Chondrocyte (in vitro differentiated cells): Measurements from ENCODE around the gene C3orf85. TPM values are rescaled to one million over a fixed set of nuclear protein-coding genes. Genes with fewer than 3 reads are reported as not detected.

Source experiments
- DNase-seq: peaks from one replicate; pipeline ENCODE4 v3.0.0; 2021; ENCODE audit warnings: mixed read lengths, low spot score
- H3K27ac Mint-ChIP-seq: one replicate; pipeline ENCODE4 v1.8.0; 2021; ENCODE audit warnings: mild to moderate bottlenecking, moderate library complexity, mixed read lengths; ENCODE audit not compliant: unreplicated experiment
- H3K27me3 Mint-ChIP-seq: 2 replicates; pipeline ENCODE4 v1.8.0; 2021; ENCODE audit warnings: low read depth, mixed read lengths
- H3K36me3 Mint-ChIP-seq: 2 replicates; pipeline ENCODE4 v1.8.0; 2021; ENCODE audit warnings: low read depth, mixed read lengths
- H3K4me1 Mint-ChIP-seq: 2 replicates; pipeline ENCODE4 v1.8.0; 2021; ENCODE audit warnings: low read depth, mild to moderate bottlenecking, mixed read lengths
- H3K4me3 Mint-ChIP-seq: one replicate; pipeline ENCODE4 v1.8.0; 2021; ENCODE audit warnings: mild to moderate bottlenecking, moderate library complexity, mixed read lengths; ENCODE audit not compliant: unreplicated experiment
- H3K9me3 Mint-ChIP-seq: 2 replicates; pipeline ENCODE4 v1.8.0; 2021; ENCODE audit warnings: low read depth, mixed read lengths
- total RNA-seq: library from RNA; stranded (reverse); gene quantifications from 3 replicates; pipeline ENCODE4 v1.2.1, GENCODE V29; 2021
- TF ChIP-seq, protein P1 (sequence below): fragments of 200-600 bp; sonication (generic); IDR thresholded peaks from 2 replicates; pipeline ENCODE4 v1.5.0; 2021; ENCODE audit warnings: antibody characterized with exemption, mild to moderate bottlenecking, moderate library complexity

C3orf85 gene
- total RNA-seq, 1 donor from 2014 or later = not detected

DNA sequence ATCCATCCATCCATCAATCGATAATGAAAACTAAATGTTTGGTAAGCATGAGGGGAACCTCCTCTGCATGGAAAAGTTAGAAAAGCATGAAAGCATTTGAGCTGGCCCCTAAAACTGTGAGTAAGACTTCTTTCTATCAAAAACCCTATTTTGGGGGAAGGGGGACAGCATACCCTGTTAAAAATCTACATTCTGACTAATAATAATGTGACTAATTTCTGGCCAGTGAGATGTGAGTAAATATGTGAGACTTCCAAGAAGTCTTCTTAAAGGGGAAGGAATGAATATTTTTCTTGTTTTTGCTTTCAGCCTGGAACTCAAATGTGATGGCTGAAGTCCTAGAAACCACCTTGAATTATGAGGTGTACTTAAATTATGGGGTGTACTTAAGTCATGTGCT lies 54.9 kb downstream of the C3orf85 start:
- Mint-ChIP-seq H3K4me1 (peaks cover 5% of the 10 kb centered on the region), H3K27ac (no peak overlapping the region), H3K36me3 (no peaks in the 10 kb centered on the region), H3K9me3 (no peaks in the 10 kb centered on the region), H3K4me3 (no peak overlapping the region), H3K27me3 (no peaks in the 10 kb centered on the region)
- DNase-seq = no peak
- TF ChIP-seq, protein P1, sequence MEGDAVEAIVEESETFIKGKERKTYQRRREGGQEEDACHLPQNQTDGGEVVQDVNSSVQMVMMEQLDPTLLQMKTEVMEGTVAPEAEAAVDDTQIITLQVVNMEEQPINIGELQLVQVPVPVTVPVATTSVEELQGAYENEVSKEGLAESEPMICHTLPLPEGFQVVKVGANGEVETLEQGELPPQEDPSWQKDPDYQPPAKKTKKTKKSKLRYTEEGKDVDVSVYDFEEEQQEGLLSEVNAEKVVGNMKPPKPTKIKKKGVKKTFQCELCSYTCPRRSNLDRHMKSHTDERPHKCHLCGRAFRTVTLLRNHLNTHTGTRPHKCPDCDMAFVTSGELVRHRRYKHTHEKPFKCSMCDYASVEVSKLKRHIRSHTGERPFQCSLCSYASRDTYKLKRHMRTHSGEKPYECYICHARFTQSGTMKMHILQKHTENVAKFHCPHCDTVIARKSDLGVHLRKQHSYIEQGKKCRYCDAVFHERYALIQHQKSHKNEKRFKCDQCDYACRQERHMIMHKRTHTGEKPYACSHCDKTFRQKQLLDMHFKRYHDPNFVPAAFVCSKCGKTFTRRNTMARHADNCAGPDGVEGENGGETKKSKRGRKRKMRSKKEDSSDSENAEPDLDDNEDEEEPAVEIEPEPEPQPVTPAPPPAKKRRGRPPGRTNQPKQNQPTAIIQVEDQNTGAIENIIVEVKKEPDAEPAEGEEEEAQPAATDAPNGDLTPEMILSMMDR = no peak

DNA sequence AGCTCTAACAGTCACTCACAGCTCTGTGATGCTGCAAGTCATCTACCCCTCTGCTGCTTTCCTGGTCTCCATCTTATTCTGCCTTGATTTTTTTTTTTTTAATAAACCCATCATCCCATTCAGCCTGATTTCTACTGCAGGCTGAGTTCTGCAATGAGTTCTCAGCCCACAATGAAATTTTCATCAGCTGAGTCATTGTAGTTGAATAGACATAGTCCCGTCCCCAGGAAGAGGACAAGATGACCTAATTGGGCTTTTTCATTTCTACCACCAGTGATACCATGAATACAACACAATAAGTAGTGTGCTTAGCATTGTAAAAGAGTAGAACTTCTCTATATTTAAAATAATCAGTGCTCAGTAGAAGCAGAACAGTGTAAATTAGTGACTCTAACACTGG lies 59.3 kb downstream of the C3orf85 start:
- peaks cover 1% of the 10 kb centered on the region for H3K36me3 Mint-ChIP-seq
- H3K4me3 Mint-ChIP-seq = no peak overlapping the region
- H3K27me3 Mint-ChIP-seq = no peaks in the 10 kb centered on the region
- H3K9me3 Mint-ChIP-seq = peaks cover 7% of the 10 kb centered on the region
- H3K4me1 Mint-ChIP-seq = peaks cover 5% of the 10 kb centered on the region
- H3K27ac Mint-ChIP-seq = no peak overlapping the region
- no peak for DNase-seq
- TF ChIP-seq, protein P1 = no peak

Other genes with a start within 250 kb of the C3orf85 start
- gene GUCA1C, start 182.8 kb upstream of the C3orf85 start, total RNA-seq = not detected in 3 replicates
- gene MORC1, start 18.6 kb upstream of the C3orf85 start, total RNA-seq = not detected in 3 replicates
- gene DPPA2, start 179.8 kb downstream of the C3orf85 start, total RNA-seq = not detected in 3 replicates
- 0.22 to 0.37 TPM (median 0.33 TPM) in 3 replicates for gene DPPA4, start 200.8 kb downstream of the C3orf85 start, total RNA-seq